ENCODE results near the gene ZRSR2. TPM values are rescaled to one million over a fixed set of nuclear protein-coding genes. Genes with fewer than 3 reads are reported as not detected.
A peak's percentile ranks its signal among the peaks of the same experiment; 100 is the strongest.

ZRSR2 gene
- total and polyA plus RNA-seq, 2 of the 8 experiments (the other 6 are each of a cell fraction or from before 2014, with no cell fraction given): 3.9 to 6.9 TPM

DNA sequence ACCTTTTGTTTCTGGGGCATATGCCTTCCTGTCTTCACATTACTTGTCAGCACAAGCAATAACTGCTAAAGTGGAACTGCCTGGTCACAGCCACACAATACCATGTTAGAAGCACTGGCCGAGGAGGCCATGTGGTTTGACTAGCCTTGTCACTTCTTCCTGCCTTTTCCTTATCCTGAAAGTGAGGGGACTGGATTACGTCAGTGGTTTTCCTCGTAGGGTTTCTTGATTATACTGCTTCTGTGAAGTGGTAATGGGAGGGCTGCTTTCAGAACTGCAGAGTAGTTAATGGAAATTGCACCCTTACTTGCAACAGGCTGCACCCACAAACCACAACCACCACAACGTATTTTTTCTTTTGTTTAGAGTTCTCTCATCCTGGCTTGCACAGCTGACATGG is 26.6 kb downstream of the ZRSR2 start:
- WGBS, 2 experiments (ENCODE audit: extremely low coverage in 1 of 2, insufficient coverage in 1 of 2, insufficient read length in 1 of 2, insufficient replicate concordance in 2 of 2, low coverage in 1 of 2, low lambda C conversion rate in 2 of 2, missing lambda C conversion rate in 1 of 2): 83% methylated on average over 4 of the region's 4 CpGs; no CpG with 5 or more reads in 1 of the 2 experiments
- FAIRE-seq: peak; percentile 70
- H4K8ac ChIP-seq (ENCODE audit: extremely low read depth, insufficient read depth, low read length): no peak overlapping the region
- no peak for DNase-seq (ENCODE audit: low read depth in 1 of 2, low spot score in 2 of 2)
- peak overlapping the region; percentile 81 for H3K27ac ChIP-seq (ENCODE audit: low read depth, low read length)
- H4K5ac ChIP-seq (ENCODE audit: insufficient read length, low read depth, low read length): peak overlapping the region; percentile 77
- no peaks in the 10 kb centered on the region for H3K79me2 ChIP-seq (ENCODE audit: control insufficient read depth in 1 of 2, insufficient read depth in 2 of 2, low read length in 2 of 2)
- H3K36me3 ChIP-seq (ENCODE audit: control insufficient read depth in 2 of 4, insufficient read depth in 4 of 4, low read length in 3 of 4): peaks cover 0 to 26% (median 4%) of the 10 kb centered on the region in 4 experiments; a peak in 4 of 8 replicates
- peak overlapping the region; percentile 81; the same call in 1 of the 2 replicates for H3K18ac ChIP-seq (ENCODE audit: extremely low read depth, low read length)
- no peak overlapping the region for H3K14ac ChIP-seq (ENCODE audit: insufficient read length)
- H2BK20ac ChIP-seq (ENCODE audit: low read length): peak overlapping the region; percentile 23; the same call in 1 of the 2 replicates
- peaks cover 1 to 10% (median 7%) of the 10 kb centered on the region in 4 experiments; a peak in 5 of 7 replicates for H3K4me1 ChIP-seq (replicated peaks in 1 of 4; ENCODE audit: control insufficient read depth in 3 of 4, insufficient read depth in 4 of 4, low read length in 3 of 4)
- H2AFZ ChIP-seq (ENCODE audit: low read length): no peak overlapping the region
- no peaks in the 10 kb centered on the region for H4K20me1 ChIP-seq (replicated peaks in 1 of 2; ENCODE audit: control insufficient read depth in 1 of 2, insufficient read depth in 2 of 2, low read length in 2 of 2)
- no peaks in the 10 kb centered on the region for H3K9me3 ChIP-seq (ENCODE audit: insufficient read depth in 2 of 2, low read depth in 1 of 2, low read length in 1 of 2)
- no peak overlapping the region for H3K56ac ChIP-seq (replicated peaks; ENCODE audit: insufficient read length, low read depth, low read length)
- no peak overlapping the region; a peak in 1 of 4 replicates for H3K4me2 ChIP-seq (ENCODE audit: insufficient read depth in 1 of 2, low read depth in 2 of 2, low read length in 2 of 2)
- H3K9ac ChIP-seq (replicated peaks in 1 of 4; ENCODE audit: extremely low read depth in 1 of 4, low read depth in 3 of 4, low read length in 3 of 4): no peak overlapping the region
- H3K4ac ChIP-seq (replicated peaks; ENCODE audit: insufficient read length, low read depth, low read length): no peak overlapping the region
- H3K23me2 ChIP-seq (ENCODE audit: low read depth, low read length): no peaks in the 10 kb centered on the region
- no peak overlapping the region for H3K23ac ChIP-seq (ENCODE audit: insufficient read length)
- H2BK120ac ChIP-seq (replicated peaks; ENCODE audit: low read depth, low read length): peak overlapping the region; percentile 43
- H2BK12ac ChIP-seq (ENCODE audit: low read depth, low read length): peak overlapping the region; percentile 88; the same call in 1 of the 2 replicates
- CTCF ChIA-PET (ENCODE audit: partially characterized antibody): interaction anchor here (1.4 to 1.8 kb wide), 5 partner anchors 9 to 628 kb away, joined by 4 to 6 read pairs (median 5); no protein-coding TSS in a partner anchor
- H3K4me3 ChIP-seq (ENCODE audit: extremely low read depth in 1 of 4, insufficient read depth in 2 of 4, low read depth in 3 of 4, low read length in 4 of 4): no peak overlapping the region
- H2BK5ac ChIP-seq (ENCODE audit: low read depth, low read length): peak overlapping the region; percentile 94
- no peak overlapping the region for H2AK5ac ChIP-seq (ENCODE audit: low read depth, low read length)
- peak overlapping the region; percentile 68 for H4K91ac ChIP-seq (replicated peaks; ENCODE audit: insufficient read length, low read length)
- no peaks in the 10 kb centered on the region for H3K79me1 ChIP-seq (ENCODE audit: low read depth, low read length)
- no peaks in the 10 kb centered on the region for H3K27me3 ChIP-seq (replicated peaks in 1 of 4; ENCODE audit: control insufficient read depth in 3 of 4, extremely low read depth in 1 of 4, insufficient read depth in 3 of 4, low read length in 3 of 4)
- H2BK15ac ChIP-seq (ENCODE audit: low read length): no peak overlapping the region
- POLR2A ChIA-PET (ENCODE audit: partially characterized antibody): interaction anchor here (1.3 to 1.7 kb wide), 5 partner anchors 9 to 902 kb away, joined by 3 to 9 read pairs (median 5); partner anchors contain the start of genes SYAP1 and ZRSR2
- TF ChIP-seq RBBP5 (IDR thresholded peaks at IDR 0.05; ENCODE audit: borderline replicate concordance, low read depth, low read length) (no peak), CEBPB (IDR thresholded peaks at IDR 0.05; ENCODE audit: low read depth, low read length) (no peak), TEAD4 (IDR thresholded peaks at IDR 0.05; ENCODE audit: low read depth, low read length) (no peak), MAFK (IDR thresholded peaks at IDR 0.05; ENCODE audit: low read depth, low read length) (no peak), EZH2 (IDR thresholded peaks at IDR 0.05; ENCODE audit: low read depth, low read length, severe bottlenecking) (no peak), SRF (IDR thresholded peaks at IDR 0.05; ENCODE audit: low read depth, low read length) (no peak), NRF1 (IDR thresholded peaks at IDR 0.05; ENCODE audit: low read depth, low read length) (no peak), POLR2A (IDR thresholded peaks at IDR 0.05; ENCODE audit: control extremely low read depth in 1 of 2, low read depth in 2 of 2, low read length in 2 of 2) (no peak), SIRT6 (IDR thresholded peaks at IDR 0.05; ENCODE audit: low read length) (no peak), KDM5A (IDR thresholded peaks at IDR 0.05; ENCODE audit: low read length) (no peak), ASH2L (IDR thresholded peaks at IDR 0.05; ENCODE audit: low read length) (no peak)
- TF ChIP-seq, protein P1, sequence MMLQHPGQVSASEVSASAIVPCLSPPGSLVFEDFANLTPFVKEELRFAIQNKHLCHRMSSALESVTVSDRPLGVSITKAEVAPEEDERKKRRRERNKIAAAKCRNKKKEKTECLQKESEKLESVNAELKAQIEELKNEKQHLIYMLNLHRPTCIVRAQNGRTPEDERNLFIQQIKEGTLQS (IDR thresholded peaks at IDR 0.05; ENCODE audit: insufficient read depth, low read depth, low read length): no peak
- TF ChIP-seq, protein P2, sequence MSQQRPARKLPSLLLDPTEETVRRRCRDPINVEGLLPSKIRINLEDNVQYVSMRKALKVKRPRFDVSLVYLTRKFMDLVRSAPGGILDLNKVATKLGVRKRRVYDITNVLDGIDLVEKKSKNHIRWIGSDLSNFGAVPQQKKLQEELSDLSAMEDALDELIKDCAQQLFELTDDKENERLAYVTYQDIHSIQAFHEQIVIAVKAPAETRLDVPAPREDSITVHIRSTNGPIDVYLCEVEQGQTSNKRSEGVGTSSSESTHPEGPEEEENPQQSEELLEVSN (IDR thresholded peaks at IDR 0.05): no peak

Data from H1 (cell line).